Measurements from ENCODE around the gene GRIN2C.

The GRIN2C gene

DNA sequence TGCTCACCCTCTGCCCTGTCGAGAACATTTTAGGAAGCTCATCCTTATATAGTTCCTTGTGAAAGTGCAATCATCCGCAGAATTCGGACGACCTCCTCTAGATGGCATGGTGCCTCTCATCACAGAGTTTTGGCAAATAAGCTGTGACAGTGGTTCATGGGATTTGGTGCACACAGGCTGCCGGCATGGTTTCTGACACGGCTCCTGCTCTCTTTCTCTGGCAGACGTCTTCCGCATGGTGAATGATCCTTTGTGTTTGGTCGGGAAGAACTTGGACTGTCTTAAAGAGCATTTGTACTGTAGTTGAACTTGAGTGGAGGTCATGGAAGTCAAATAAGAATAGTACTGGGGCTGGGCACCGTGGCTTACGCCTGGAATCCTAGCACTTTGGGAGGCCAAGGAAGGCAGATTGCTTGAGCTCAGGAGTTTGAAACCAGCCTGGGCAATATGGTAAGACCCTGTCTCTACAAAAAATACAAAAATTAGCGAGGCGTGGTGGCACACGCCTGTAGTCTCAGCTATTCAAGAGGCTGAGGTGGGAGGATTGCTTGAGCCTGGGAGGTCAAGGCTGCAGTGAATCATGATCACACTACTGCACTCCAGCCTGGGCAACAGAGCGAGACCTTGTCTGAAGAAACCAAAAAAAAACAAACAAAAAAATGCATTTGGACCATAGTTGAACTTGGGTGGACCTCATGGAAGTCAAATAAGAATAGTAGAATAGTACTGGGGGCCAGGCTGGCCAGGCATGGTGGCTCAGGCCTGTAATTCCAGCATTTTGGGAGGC lies 48.8 kb downstream of the GRIN2C start:
- DNase-seq (ENCODE audit: low read depth): no peak
- H3K4me3 ChIP-seq (ENCODE audit: low read depth, low read length): no peak overlapping the region

- H3K4me3 ChIP-seq (ENCODE audit: low read depth, low read length): no peak overlapping the region
Measured at GRCh38 chr17:74808714-74809430, 50.8 kb downstream of the GRIN2C start.

GRCh38 chr17:74807925-74808324 lies 51.8 kb downstream of the GRIN2C start:
- DNase-seq (ENCODE audit: low read depth): no peak
- H3K4me3 ChIP-seq (ENCODE audit: low read depth, low read length): no peak overlapping the region

More at GRCh38 chr17:74808714-74809430, 50.8 kb downstream of the GRIN2C start:
- DNase-seq (ENCODE audit: low read depth): no peak

DNA sequence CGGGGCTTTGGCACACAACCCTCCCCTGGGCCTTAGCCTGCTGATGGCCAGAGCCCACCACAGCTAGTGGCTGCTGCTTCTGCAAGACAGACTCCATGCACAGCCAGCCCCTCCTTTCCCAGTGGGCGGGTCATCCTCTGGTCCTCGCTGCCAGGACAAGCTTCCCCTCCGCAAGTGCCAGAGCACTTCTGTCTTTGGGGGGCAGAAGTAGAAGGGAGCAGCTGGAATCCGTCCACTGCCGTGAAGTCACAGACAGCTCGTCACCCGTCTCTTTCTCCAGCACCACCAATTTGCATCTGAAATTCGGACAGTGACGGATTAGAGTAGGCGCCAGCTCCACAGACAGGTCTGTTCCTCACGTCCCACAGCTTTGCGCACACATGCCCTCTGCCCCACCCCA lies 52.2 kb downstream of the GRIN2C start:
- H3K4me3 ChIP-seq (ENCODE audit: low read depth, low read length): no peak overlapping the region
- DNase-seq (ENCODE audit: low read depth): no peak

DNA sequence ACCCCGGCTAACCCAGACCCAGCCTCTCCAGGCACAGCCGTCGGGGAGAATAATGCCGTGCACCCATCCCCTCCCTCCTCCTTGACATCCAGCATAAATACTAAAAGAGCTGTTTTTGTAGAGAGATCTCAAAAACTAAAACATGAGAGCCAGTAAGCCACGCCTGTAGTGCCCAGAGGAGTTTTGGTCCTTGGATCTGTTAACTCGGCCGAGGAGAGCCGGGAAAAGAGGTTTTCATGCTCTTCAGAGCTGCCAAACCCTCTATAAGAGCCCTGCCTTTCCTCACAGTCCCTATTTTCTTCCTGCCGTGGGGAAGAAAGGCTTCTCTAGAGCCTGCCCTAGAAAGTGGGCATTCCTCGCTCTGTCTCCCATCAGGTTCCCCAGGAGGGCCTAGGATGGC lies 53.4 kb downstream of the GRIN2C start:
- no peak for DNase-seq (ENCODE audit: low read depth)
- no peak overlapping the region for H3K4me3 ChIP-seq (ENCODE audit: low read depth, low read length)

DNA sequence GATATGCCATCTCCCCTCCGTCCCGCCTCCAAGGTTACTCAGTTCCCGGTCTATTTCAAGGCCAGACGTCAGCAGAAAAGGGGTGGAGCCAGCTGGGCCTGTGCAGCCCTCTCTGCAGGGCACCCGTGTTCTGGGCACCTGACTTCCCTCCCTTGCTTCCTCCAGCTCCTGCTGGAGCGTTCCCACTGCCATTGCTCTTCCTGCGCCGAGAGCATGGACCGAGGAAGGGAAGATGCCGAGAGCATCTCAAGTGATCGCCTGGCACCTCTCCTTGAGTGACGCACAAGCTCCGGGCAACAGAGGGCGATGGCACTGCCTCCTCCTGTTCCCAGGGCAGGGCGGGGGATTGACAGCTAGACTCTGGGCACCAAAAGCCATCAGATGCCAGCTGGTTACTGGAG lies 54.1 kb downstream of the GRIN2C start:
- no peak for DNase-seq (ENCODE audit: low read depth)
- H3K4me3 ChIP-seq (ENCODE audit: low read depth, low read length): no peak overlapping the region

DNA sequence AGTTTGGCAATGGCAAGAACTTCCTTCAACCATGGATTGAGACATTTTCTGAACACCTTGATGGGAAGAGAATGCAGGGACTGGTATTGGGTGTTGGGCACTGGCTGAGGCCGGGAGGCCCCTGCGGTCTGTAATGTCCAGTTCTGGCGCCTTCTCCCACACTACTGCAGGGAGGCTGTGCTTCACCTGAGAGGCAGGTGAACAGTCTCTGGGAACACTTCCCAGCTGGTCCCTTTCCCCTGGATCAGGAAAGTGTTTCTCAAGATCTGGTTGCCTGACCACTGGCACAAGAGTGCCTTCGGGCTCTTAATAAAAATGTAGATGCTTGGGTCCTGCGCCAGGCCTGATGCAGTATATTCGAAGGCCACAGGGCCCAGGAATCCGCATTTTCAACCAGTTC lies 55.0 kb downstream of the GRIN2C start:
- no peak overlapping the region for H3K4me3 ChIP-seq (ENCODE audit: low read depth, low read length)
- DNase-seq (ENCODE audit: low read depth): no peak

- no peak for DNase-seq (ENCODE audit: low read depth)
Measured at GRCh38 chr17:74803971-74804370, 55.7 kb downstream of the GRIN2C start.

GRCh38 chr17:74803388-74803930 lies 56.2 kb downstream of the GRIN2C start:
- no peak overlapping the region for H3K4me3 ChIP-seq (ENCODE audit: low read depth, low read length)

More at GRCh38 chr17:74803971-74804370, 55.7 kb downstream of the GRIN2C start:
- no peak overlapping the region for H3K4me3 ChIP-seq (ENCODE audit: low read depth, low read length)

GRCh38 chr17:74801896-74802295 lies 57.8 kb downstream of the GRIN2C start:
- no peak overlapping the region for H3K4me3 ChIP-seq (ENCODE audit: low read depth, low read length)
- no peak for DNase-seq (ENCODE audit: low read depth)

More at GRCh38 chr17:74803388-74803930, 56.2 kb downstream of the GRIN2C start:
- no peak for DNase-seq (ENCODE audit: low read depth)

DNA sequence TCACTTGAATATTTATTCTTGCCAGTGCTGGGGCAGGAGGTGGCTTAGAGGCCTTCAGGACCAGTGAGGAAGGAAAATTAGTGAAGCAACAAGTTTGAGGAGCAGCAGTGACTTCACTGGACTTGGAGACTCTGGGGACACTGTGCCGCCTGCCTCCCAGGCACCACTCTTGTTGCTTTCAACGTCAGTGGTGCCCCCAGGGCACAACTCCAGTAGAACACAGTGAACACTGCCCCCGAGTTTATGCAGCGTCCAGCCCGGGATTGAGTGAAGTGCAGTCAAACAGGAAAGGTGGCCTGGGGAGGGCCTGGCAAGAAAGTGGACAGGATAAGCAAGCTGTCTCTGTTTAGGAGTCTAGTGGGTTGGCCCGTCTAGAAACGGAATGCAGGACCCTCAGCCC lies 59.2 kb downstream of the GRIN2C start:
- no peak overlapping the region for H3K4me3 ChIP-seq (ENCODE audit: low read depth, low read length)
- DNase-seq (ENCODE audit: low read depth): no peak

GRCh38 chr17:74799097-74799496 lies 60.6 kb downstream of the GRIN2C start:
- no peak overlapping the region for H3K4me3 ChIP-seq (ENCODE audit: low read depth, low read length)
- DNase-seq (ENCODE audit: low read depth): no peak

GRCh38 chr17:74798239-74798707 lies 61.4 kb downstream of the GRIN2C start:
- DNase-seq (ENCODE audit: low read depth): no peak
- H3K4me3 ChIP-seq (ENCODE audit: low read depth, low read length): no peak overlapping the region

GRCh38 chr17:74797824-74798223 lies 61.9 kb downstream of the GRIN2C start:
- H3K4me3 ChIP-seq (ENCODE audit: low read depth, low read length): no peak overlapping the region
- no peak for DNase-seq (ENCODE audit: low read depth)

DNA sequence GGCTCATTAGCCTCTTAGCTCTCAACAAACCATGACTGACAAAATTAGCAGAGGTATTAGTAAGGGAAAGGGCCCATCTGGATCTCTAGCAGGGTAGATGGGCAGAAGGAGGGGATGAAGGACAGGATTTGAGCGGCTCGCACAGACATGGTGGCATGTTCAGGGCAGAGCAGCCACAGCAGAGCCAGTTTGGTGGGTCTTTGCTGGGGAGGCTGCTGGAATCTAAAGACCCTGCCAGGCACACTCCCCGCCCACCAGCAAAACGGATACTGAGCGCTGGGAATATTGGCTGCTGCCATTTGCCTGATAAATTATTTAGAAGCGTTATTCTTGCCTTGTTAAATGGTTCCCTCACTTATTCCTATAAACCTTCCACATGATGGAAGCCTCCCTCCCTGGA lies 62.8 kb downstream of the GRIN2C start:
- no peak overlapping the region for H3K4me3 ChIP-seq (ENCODE audit: low read depth, low read length)
- DNase-seq (ENCODE audit: low read depth): no peak

DNA sequence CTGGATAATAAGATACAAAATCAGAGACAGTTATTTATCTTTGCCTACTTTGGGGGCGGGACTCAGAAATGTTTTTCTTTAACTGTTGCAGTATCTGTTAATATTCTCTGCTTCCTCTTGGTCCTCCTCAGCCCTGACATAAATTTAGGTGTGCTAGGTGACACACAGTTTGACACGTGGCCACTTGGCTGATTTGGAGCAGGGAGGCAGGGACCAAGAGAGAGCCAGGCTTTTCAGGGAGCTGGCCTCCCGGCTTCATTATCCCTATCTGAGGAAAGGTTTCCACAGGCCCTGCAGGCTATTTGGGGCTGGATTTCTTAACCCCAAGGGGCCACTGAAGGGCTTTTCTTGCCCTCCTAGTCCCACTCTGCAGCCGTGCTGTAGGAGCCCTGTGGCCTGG lies 63.5 kb downstream of the GRIN2C start:
- no peak overlapping the region for H3K4me3 ChIP-seq (ENCODE audit: low read depth, low read length)
- DNase-seq (ENCODE audit: low read depth): no peak

GRCh38 chr17:74795327-74796020 lies 64.2 kb downstream of the GRIN2C start:
- DNase-seq (ENCODE audit: low read depth): no peak
- no peak overlapping the region for H3K4me3 ChIP-seq (ENCODE audit: low read depth, low read length)

DNA sequence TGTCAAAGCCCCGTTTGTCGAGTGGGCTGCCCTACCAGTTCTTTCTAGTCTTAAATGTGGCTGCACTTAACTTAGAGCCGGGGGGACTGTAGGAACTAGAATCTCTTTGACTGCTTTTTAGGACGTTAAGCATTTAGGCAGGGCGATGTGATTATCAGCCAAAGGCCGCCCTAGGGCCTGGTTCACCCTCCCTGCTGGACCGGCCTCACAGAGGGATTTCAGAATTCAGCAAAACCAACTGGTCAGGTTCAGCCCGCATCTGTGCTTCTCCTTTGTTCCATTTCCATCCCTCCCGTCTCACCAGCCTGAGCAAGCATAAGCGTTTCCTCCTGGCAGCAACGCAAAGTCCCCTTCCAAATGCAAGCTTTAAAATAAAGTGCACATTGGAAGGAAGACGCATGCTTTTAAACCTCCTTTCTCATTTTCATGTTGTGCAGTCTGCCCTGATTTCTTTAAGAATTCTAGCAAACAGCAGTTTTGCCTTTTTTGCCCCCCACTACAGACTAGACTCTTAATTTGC lies 67.0 kb downstream of the GRIN2C start:
- no peak overlapping the region for H3K4me3 ChIP-seq (ENCODE audit: low read depth, low read length)
- DNase-seq (ENCODE audit: low read depth): no peak
